Thyroid gland (tissue), 4 donors: ENCODE results near the gene GRIP1.

Experiments
- CTCF ChIP-seq, 6 experiments: fragments of 200-600 bp in 3 of 6; fragments of 450-650 bp in 3 of 6; sonication (generic) in 3 of 6; IDR thresholded peaks; one replicate each; pipeline ENCODE4 v1.5.1; 2016 to 2019; ENCODE audit warnings: antibody characterized with exemption in 6 of 6, mild to moderate bottlenecking in 2 of 6, inconsistent platforms in 1 of 6, moderate library complexity in 1 of 6
- POLR2A ChIP-seq, 2 donors: fragments of 450-650 bp; IDR thresholded peaks; one replicate each; pipeline ENCODE4 v1.6.1; 2017; ENCODE audit warnings: antibody characterized with exemption in 2 of 2, mild to moderate bottlenecking in 2 of 2, moderate library complexity in 1 of 2

DNA sequence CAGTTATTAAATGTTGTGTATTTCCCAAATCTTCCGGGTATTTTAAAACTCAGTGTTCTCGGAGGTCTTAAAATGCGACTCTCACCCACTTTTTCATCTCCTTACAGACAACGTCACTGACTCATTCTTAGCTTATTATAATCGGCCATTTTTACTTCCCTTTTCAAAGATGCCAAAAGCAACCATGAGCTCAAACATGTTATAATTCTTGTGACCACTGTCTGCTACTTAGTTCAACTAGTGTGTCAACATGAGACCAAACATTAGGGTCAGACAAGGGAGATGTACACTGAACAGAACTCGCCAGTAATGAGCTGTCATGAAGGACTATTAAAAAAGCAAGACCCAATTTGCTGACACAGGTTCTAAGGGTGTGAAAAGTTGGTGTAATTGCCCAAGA is 4.2 kb upstream of the GRIP1 start:
- no peak for TF ChIP-seq CTCF (IDR thresholded peaks at IDR 0.05)
- TF ChIP-seq POLR2A (IDR thresholded peaks at IDR 0.05) = no peak
